HG02763 (cell line): ENCODE data around the gene FSTL3.
"Not testable (repeated sequence)": the region's sequence is repeated elsewhere in the genome, so short reads cannot be mapped to it uniquely, and the experiment has no call there.

ENCODE experiments used
- ATAC-seq: cut with Tn5 transposase; IDR thresholded peaks from one replicate; pipeline ENCODE4 v1.9.1; 2021; ENCODE audit warnings: mild to moderate bottlenecking, moderate library complexity; ENCODE audit not compliant: unreplicated experiment

The FSTL3 gene

GRCh38 chr19:681029-682019, 5.1 kb downstream of the FSTL3 start:
- ATAC-seq: no peak

GRCh38 chr19:682678-683320, 6.6 kb downstream of the FSTL3 start:
- no peak for ATAC-seq

- ATAC-seq: no peak
Observed at GRCh38 chr19:685454-685931, 9.3 kb downstream of the FSTL3 start.

GRCh38 chr19:686589-687297, 10.6 kb downstream of the FSTL3 start:
- ATAC-seq: no peak

GRCh38 chr19:687569-688166, 11.5 kb downstream of the FSTL3 start:
- ATAC-seq: no peak

GRCh38 chr19:688214-688613, 12.0 kb downstream of the FSTL3 start:
- no peak for ATAC-seq

- ATAC-seq: no peak
Observed at GRCh38 chr19:688992-689391, 12.8 kb downstream of the FSTL3 start.

- no peak for ATAC-seq
Observed at GRCh38 chr19:690203-690602, 14.0 kb downstream of the FSTL3 start.

- ATAC-seq: no peak
Observed at GRCh38 chr19:694481-695351, 18.5 kb downstream of the FSTL3 start.

GRCh38 chr19:695352-695949, 19.3 kb downstream of the FSTL3 start, which contains the start of gene PRSS57:
Gene PRSS57 (minus strand): TSS chr19:695452. CDS start chr19:695430, 22 bp downstream.
- ATAC-seq: no peak

GRCh38 chr19:698529-698928, 22.3 kb downstream of the FSTL3 start:
- not testable (repeated sequence) for ATAC-seq

GRCh38 chr19:699885-700284, 23.7 kb downstream of the FSTL3 start:
- ATAC-seq: not testable (repeated sequence)

GRCh38 chr19:702847-703246, 26.7 kb downstream of the FSTL3 start:
- ATAC-seq: not testable (repeated sequence)

- ATAC-seq: no peak
Observed at GRCh38 chr19:703329-703650, 27.1 kb downstream of the FSTL3 start.

GRCh38 chr19:703651-704446, 27.7 kb downstream of the FSTL3 start:
- ATAC-seq: no peak

GRCh38 chr19:704447-704741, 28.2 kb downstream of the FSTL3 start:
- ATAC-seq: no peak

- ATAC-seq: no peak
Observed at GRCh38 chr19:708154-709143, 32.3 kb downstream of the FSTL3 start, which contains the start of gene PALM. Gene PALM (plus strand): TSS chr19:708935. CDS start chr19:709147, 212 bp downstream.
